Prostate gland (tissue), 2 donors: ENCODE results near the gene NUP160. TPM values are rescaled to one million over a fixed set of nuclear protein-coding genes. Genes with fewer than 3 reads are reported as not detected.
A peak's percentile ranks its signal among the peaks of the same experiment; 100 is the strongest.
"Not testable (repeated sequence)": the region's sequence is repeated elsewhere in the genome, so short reads cannot be mapped to it uniquely, and the experiment has no call there.

Experiments used
- DNase-seq: peaks from one replicate; pipeline ENCODE4 v3.0.0-alpha.2; 2019; ENCODE audit warnings: low spot score
- H3K27ac ChIP-seq, 2 donors: fragments of 200-600 bp; sonication (generic); 2 replicates each; pipeline ENCODE4 v1.5.1; 2017 to 2019
- H3K27me3 ChIP-seq: fragments of 200-600 bp; sonication (generic); replicated peaks from 2 replicates; pipeline ENCODE4 v1.5.1; 2019; ENCODE audit not compliant: insufficient read depth
- H3K36me3 ChIP-seq, 2 donors: fragments of 200-600 bp; sonication (generic); 1 replicate in 1 of 2; 2 replicates in 1 of 2; pipeline versions ENCODE4 v1.5.1 to v1.8.1; 2017 to 2019
- H3K4me1 ChIP-seq: fragments of 200-600 bp; sonication (generic); replicated peaks from 2 replicates; pipeline ENCODE4 v1.5.1; 2019
- H3K4me3 ChIP-seq, 2 donors: fragments of 200-600 bp; sonication (generic); 2 replicates each; pipeline ENCODE4 v1.5.1; 2017 to 2019
- H3K9me3 ChIP-seq: fragments of 200-600 bp; sonication (generic); 2 replicates; pipeline ENCODE4 v1.5.1; 2017
- POLR2A ChIP-seq: fragments of 450-650 bp; IDR thresholded peaks from one replicate; pipeline ENCODE4 v1.6.1; 2016; ENCODE audit warnings: antibody characterized with exemption, mild to moderate bottlenecking
- POLR2AphosphoS5 ChIP-seq: sonication (generic); formaldehyde crosslinking; IDR thresholded peaks from one replicate; pipeline ENCODE4 v1.6.1; 2017; ENCODE audit warnings: antibody characterized with exemption
- WGBS: methylation state at CpG from one replicate; pipeline ENCODE4 v1.1.5; 2018; 5-methylcytosine and 5-hydroxymethylcytosine counted together
- intact Hi-C: fragments of 100-400 bp; cut with DNase I; formaldehyde crosslinking; loops from one replicate; pipeline ENCODE4 v1.14.2; 2022
- total RNA-seq, 2 donors: library from RNA; depleted of rRNA; stranded (reverse); fragments of >200 nt; gene quantifications; one replicate each; pipeline ENCODE4 v1.1.0, GENCODE V29; 2016
- TF ChIP-seq, protein P1 (sequence below), 4 experiments: fragments of 200-600 bp in 2 of 4; fragments of 450-650 bp in 2 of 4; sonication (generic) in 2 of 4; IDR thresholded peaks; 1 replicate in 3 of 4; 2 replicates in 1 of 4; pipeline ENCODE4 v1.5.1; 2016 to 2019; ENCODE audit warnings: antibody characterized with exemption in 4 of 4, mild to moderate bottlenecking in 2 of 4, moderate library complexity in 2 of 4

The NUP160 gene, protein sequence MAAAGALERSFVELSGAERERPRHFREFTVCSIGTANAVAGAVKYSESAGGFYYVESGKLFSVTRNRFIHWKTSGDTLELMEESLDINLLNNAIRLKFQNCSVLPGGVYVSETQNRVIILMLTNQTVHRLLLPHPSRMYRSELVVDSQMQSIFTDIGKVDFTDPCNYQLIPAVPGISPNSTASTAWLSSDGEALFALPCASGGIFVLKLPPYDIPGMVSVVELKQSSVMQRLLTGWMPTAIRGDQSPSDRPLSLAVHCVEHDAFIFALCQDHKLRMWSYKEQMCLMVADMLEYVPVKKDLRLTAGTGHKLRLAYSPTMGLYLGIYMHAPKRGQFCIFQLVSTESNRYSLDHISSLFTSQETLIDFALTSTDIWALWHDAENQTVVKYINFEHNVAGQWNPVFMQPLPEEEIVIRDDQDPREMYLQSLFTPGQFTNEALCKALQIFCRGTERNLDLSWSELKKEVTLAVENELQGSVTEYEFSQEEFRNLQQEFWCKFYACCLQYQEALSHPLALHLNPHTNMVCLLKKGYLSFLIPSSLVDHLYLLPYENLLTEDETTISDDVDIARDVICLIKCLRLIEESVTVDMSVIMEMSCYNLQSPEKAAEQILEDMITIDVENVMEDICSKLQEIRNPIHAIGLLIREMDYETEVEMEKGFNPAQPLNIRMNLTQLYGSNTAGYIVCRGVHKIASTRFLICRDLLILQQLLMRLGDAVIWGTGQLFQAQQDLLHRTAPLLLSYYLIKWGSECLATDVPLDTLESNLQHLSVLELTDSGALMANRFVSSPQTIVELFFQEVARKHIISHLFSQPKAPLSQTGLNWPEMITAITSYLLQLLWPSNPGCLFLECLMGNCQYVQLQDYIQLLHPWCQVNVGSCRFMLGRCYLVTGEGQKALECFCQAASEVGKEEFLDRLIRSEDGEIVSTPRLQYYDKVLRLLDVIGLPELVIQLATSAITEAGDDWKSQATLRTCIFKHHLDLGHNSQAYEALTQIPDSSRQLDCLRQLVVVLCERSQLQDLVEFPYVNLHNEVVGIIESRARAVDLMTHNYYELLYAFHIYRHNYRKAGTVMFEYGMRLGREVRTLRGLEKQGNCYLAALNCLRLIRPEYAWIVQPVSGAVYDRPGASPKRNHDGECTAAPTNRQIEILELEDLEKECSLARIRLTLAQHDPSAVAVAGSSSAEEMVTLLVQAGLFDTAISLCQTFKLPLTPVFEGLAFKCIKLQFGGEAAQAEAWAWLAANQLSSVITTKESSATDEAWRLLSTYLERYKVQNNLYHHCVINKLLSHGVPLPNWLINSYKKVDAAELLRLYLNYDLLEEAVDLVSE (N-terminal part only)
- 10 to 100 TPM; 17.9 to 43.2 TPM for total RNA-seq

DNA sequence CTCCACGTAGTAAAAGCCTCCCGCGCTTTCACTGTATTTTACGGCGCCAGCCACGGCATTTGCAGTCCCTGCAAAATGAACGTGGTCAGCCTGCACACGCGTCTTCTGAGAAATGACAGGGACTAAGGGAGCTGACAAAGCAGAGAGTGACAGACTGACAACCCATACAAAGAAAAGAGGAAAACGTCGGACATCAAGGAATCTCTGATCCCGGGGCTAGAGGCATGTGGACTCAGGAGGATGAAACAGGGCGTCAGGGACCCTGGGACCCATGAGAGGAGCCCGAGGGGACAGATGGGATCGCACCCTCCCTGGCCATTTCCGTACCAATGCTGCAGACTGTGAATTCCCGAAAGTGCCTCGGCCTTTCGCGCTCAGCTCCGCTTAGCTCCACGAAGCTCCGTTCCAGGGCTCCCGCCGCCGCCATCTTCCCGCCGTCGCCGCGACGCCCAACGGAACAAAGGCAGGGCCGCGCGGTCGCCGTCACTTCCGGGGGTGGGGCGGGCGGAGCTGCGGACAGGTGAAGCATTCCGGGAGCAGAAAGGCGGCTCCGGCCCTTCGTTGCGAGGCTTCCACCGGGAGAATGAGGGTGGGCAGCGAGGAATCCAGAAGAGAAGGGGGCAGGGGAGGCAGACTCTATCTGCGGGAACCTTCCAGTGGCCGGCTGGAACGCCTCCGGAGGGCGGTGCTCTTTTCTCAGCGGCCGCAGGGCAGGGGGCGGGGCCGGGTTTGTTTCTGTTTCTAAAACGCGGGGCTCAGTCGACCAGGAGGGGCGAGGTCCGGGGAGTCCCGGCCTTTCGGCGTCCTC is at the start of gene NUP160:
TSS of gene NUP160 (minus strand) at position 459 of the 808 bp plus-strand sequence. CDS start at position 427, 32 bp downstream.
- WGBS = under 1% methylated on average over 48 of the region's 66 CpGs
- DNase-seq = peak; percentile 85
- H3K4me3 ChIP-seq = peak within 1 kb of the TSS; percentile 63 to 90
- no peaks in the 10 kb centered on the region for H3K4me1 ChIP-seq
- no peaks in the 10 kb centered on the region for H3K36me3 ChIP-seq
- peak; percentile 93 for TF ChIP-seq POLR2AphosphoS5
- TF ChIP-seq, protein P1, sequence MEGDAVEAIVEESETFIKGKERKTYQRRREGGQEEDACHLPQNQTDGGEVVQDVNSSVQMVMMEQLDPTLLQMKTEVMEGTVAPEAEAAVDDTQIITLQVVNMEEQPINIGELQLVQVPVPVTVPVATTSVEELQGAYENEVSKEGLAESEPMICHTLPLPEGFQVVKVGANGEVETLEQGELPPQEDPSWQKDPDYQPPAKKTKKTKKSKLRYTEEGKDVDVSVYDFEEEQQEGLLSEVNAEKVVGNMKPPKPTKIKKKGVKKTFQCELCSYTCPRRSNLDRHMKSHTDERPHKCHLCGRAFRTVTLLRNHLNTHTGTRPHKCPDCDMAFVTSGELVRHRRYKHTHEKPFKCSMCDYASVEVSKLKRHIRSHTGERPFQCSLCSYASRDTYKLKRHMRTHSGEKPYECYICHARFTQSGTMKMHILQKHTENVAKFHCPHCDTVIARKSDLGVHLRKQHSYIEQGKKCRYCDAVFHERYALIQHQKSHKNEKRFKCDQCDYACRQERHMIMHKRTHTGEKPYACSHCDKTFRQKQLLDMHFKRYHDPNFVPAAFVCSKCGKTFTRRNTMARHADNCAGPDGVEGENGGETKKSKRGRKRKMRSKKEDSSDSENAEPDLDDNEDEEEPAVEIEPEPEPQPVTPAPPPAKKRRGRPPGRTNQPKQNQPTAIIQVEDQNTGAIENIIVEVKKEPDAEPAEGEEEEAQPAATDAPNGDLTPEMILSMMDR (IDR thresholded peaks at IDR 0.05) = peak in 2 of 4 experiments; percentile 19 to 23
- TF ChIP-seq POLR2A = peak; percentile 80
- H3K27ac ChIP-seq = peak within 1 kb of the TSS; percentile 94 to 98
- no peaks in the 10 kb centered on the region for H3K27me3 ChIP-seq
- intact Hi-C loops = loop anchor here (2.0 kb wide), 2 partner anchors 81 to 205 kb away; partner anchors contain the start of genes FNBP4 and MTCH2
- H3K9me3 ChIP-seq = no peaks in the 10 kb centered on the region

- Histone ChIP-seq H3K36me3 (no peaks in the 10 kb centered on the region), H3K27me3 (no peaks in the 10 kb centered on the region), H3K4me1 (no peaks in the 10 kb centered on the region), H3K27ac (no peak overlapping the region), H3K4me3 (no peak overlapping the region), H3K9me3 (no peaks in the 10 kb centered on the region)
- WGBS = 95% methylated on average over 7 of the region's 7 CpGs
- intact Hi-C loops = no loop called here
- TF ChIP-seq, protein P1 (IDR thresholded peaks at IDR 0.05) = no peak
- TF ChIP-seq POLR2A (no peak), POLR2AphosphoS5 (no peak)
- DNase-seq = no peak
Observed at GRCh38 chr11:47896199-47896598, 48.0 kb upstream of the NUP160 start.

- intact Hi-C loops = no loop called here
- Histone ChIP-seq H3K9me3 (no peaks in the 10 kb centered on the region), H3K27me3 (no peaks in the 10 kb centered on the region), H3K4me1 (no peaks in the 10 kb centered on the region), H3K36me3 (no peaks in the 10 kb centered on the region), H3K4me3 (no peak overlapping the region), H3K27ac (no peak overlapping the region)
- TF ChIP-seq, protein P1 (IDR thresholded peaks at IDR 0.05) = no peak
- TF ChIP-seq POLR2AphosphoS5 = no peak
- TF ChIP-seq POLR2A = no peak
- DNase-seq = no peak
- 82% methylated on average over 2 of the region's 2 CpGs for WGBS
Observed at GRCh38 chr11:47895035-47895434, 46.9 kb upstream of the NUP160 start.

DNA sequence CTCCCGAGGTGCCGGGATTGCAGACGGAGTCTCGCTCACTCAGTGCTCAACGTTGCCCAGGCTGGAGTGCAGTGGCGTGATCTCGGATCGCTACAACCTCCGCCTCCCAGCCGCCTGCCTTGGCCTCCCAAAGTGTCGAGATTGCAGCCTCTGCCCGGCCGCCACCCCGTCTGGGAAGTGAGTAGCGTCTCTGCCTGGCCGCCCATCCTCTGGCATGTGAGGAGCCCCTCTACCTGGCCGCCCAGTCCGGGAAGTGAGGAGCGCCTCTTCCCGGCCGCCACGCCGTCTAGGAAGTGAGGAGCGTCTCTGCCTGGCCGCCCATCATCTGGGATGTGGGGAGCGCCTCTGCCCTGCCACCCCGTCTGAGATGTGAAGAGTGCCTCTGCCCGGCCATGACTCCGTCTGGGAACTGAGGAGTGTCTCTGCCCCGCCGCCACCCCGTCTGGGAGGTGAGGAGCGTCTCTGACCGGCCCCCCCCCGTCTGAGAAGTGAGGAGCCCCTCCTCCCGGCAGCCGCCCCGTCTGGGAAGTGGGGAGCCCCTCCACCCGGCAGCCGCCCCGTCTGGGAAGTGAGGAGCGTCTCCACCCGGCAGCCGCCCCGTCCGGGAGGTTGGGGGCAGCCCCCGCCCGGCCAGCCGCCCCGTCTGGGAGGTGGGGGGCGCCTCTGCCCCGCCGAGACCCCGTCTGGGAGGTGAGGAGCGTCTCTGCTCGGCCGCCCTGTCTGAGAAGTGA is 44.6 kb upstream of the NUP160 start:
- DNase-seq, intact Hi-C loops, H3K4me1 ChIP-seq, H3K27me3 ChIP-seq, H3K36me3 ChIP-seq, H3K9me3 ChIP-seq, H3K27ac ChIP-seq, H3K4me3 ChIP-seq: not testable (repeated sequence)
- WGBS = 96% methylated on average over 49 of the region's 57 CpGs
